ENCODE measurements around the gene KCND2. TPM values are rescaled to one million over a fixed set of nuclear protein-coding genes. Genes with fewer than 3 reads are reported as not detected.

Gene KCND2
- polyA plus RNA-seq, 4 donors = 0.22 to 0.28 TPM; not detected in 2

- DNase-seq (no peak), FAIRE-seq (no peak)
- Histone ChIP-seq H3K9me3 (ENCODE audit: control insufficient read depth in 2 of 2, insufficient read depth in 1 of 2, low read depth in 1 of 2, low read length in 1 of 2) (no peaks in the 10 kb centered on the region), H3K4me1 (ENCODE audit: control insufficient read depth in 3 of 3, insufficient read depth in 2 of 3, low read depth in 1 of 3, low read length in 2 of 3) (no peaks in the 10 kb centered on the region), H3K4me3 (ENCODE audit: low read depth in 1 of 3, low read length in 3 of 3) (no peak overlapping the region), H3K27me3 (ENCODE audit: control insufficient read depth in 3 of 3, insufficient read depth in 3 of 3, low read length in 3 of 3) (peaks cover 0 to 12% (median 0%) of the 10 kb centered on the region in 3 donors), H3K27ac (ENCODE audit: low read depth in 1 of 3, low read length in 2 of 3) (no peak overlapping the region), H3K36me3 (ENCODE audit: control insufficient read depth in 3 of 3, insufficient read depth in 2 of 3, low read depth in 1 of 3, low read length in 3 of 3) (no peaks in the 10 kb centered on the region)
- 66 to 80% (median 66%) methylated on average over 3 of the region's 3 CpGs for WGBS, 3 donors
Measured at GRCh38 chr7:120278773-120279172, 5.8 kb downstream of the KCND2 start.

- no peaks in the 10 kb centered on the region for H3K4me1 ChIP-seq (ENCODE audit: control insufficient read depth in 3 of 3, insufficient read depth in 2 of 3, low read depth in 1 of 3, low read length in 2 of 3)
- no peak overlapping the region for H3K4me3 ChIP-seq (ENCODE audit: low read depth in 1 of 3, low read length in 3 of 3)
- WGBS, 3 donors = 89 to 91% (median 89%) methylated on average over 3 of the region's 3 CpGs
- no peak for FAIRE-seq
- no peak for DNase-seq
- no peaks in the 10 kb centered on the region for H3K9me3 ChIP-seq (ENCODE audit: control insufficient read depth in 2 of 2, insufficient read depth in 1 of 2, low read depth in 1 of 2, low read length in 1 of 2)
- no peaks in the 10 kb centered on the region for H3K36me3 ChIP-seq (ENCODE audit: control insufficient read depth in 3 of 3, insufficient read depth in 2 of 3, low read depth in 1 of 3, low read length in 3 of 3)
- H3K27me3 ChIP-seq (ENCODE audit: control insufficient read depth in 3 of 3, insufficient read depth in 3 of 3, low read length in 3 of 3) = no peaks in the 10 kb centered on the region
- H3K27ac ChIP-seq (ENCODE audit: low read depth in 1 of 3, low read length in 2 of 3) = no peak overlapping the region
Measured at GRCh38 chr7:120280743-120281142, 7.8 kb downstream of the KCND2 start.

GRCh38 chr7:120293027-120293426 is 20.1 kb downstream of the KCND2 start:
- no peak overlapping the region for H3K4me3 ChIP-seq (ENCODE audit: low read depth in 1 of 3, low read length in 3 of 3)
- no peaks in the 10 kb centered on the region for H3K4me1 ChIP-seq (ENCODE audit: control insufficient read depth in 3 of 3, insufficient read depth in 2 of 3, low read depth in 1 of 3, low read length in 2 of 3)
- H3K27ac ChIP-seq (ENCODE audit: low read depth in 1 of 3, low read length in 2 of 3) = no peak overlapping the region
- DNase-seq (no peak), FAIRE-seq (no peak)
- H3K9me3 ChIP-seq (ENCODE audit: control insufficient read depth in 2 of 2, insufficient read depth in 1 of 2, low read depth in 1 of 2, low read length in 1 of 2) = no peaks in the 10 kb centered on the region
- no peaks in the 10 kb centered on the region for H3K27me3 ChIP-seq (ENCODE audit: control insufficient read depth in 3 of 3, insufficient read depth in 3 of 3, low read length in 3 of 3)
- H3K36me3 ChIP-seq (ENCODE audit: control insufficient read depth in 3 of 3, insufficient read depth in 2 of 3, low read depth in 1 of 3, low read length in 3 of 3) = no peaks in the 10 kb centered on the region

- Histone ChIP-seq H3K9me3 (ENCODE audit: control insufficient read depth in 2 of 2, insufficient read depth in 1 of 2, low read depth in 1 of 2, low read length in 1 of 2) (no peaks in the 10 kb centered on the region), H3K27me3 (ENCODE audit: control insufficient read depth in 3 of 3, insufficient read depth in 3 of 3, low read length in 3 of 3) (no peaks in the 10 kb centered on the region), H3K4me1 (ENCODE audit: control insufficient read depth in 3 of 3, insufficient read depth in 2 of 3, low read depth in 1 of 3, low read length in 2 of 3) (no peaks in the 10 kb centered on the region), H3K36me3 (ENCODE audit: control insufficient read depth in 3 of 3, insufficient read depth in 2 of 3, low read depth in 1 of 3, low read length in 3 of 3) (no peaks in the 10 kb centered on the region), H3K27ac (ENCODE audit: low read depth in 1 of 3, low read length in 2 of 3) (no peak overlapping the region), H3K4me3 (ENCODE audit: low read depth in 1 of 3, low read length in 3 of 3) (no peak overlapping the region)
- DNase-seq = no peak
- FAIRE-seq = no peak
- WGBS, 3 donors = 85 to 93% (median 89%) methylated on average over 7 of the region's 7 CpGs
Measured at GRCh38 chr7:120302190-120302589, 29.2 kb downstream of the KCND2 start.

GRCh38 chr7:120303105-120303504 is 30.1 kb downstream of the KCND2 start:
- Histone ChIP-seq H3K27me3 (ENCODE audit: control insufficient read depth in 3 of 3, insufficient read depth in 3 of 3, low read length in 3 of 3) (no peaks in the 10 kb centered on the region), H3K9me3 (ENCODE audit: control insufficient read depth in 2 of 2, insufficient read depth in 1 of 2, low read depth in 1 of 2, low read length in 1 of 2) (no peaks in the 10 kb centered on the region)
- FAIRE-seq = no peak

GRCh38 chr7:120304674-120305073 is 31.7 kb downstream of the KCND2 start:
- DNase-seq (no peak), FAIRE-seq (no peak)
- no peaks in the 10 kb centered on the region for H3K9me3 ChIP-seq (ENCODE audit: control insufficient read depth in 2 of 2, insufficient read depth in 1 of 2, low read depth in 1 of 2, low read length in 1 of 2)
- no peaks in the 10 kb centered on the region for H3K36me3 ChIP-seq (ENCODE audit: control insufficient read depth in 3 of 3, insufficient read depth in 2 of 3, low read depth in 1 of 3, low read length in 3 of 3)
- no peaks in the 10 kb centered on the region for H3K4me1 ChIP-seq (ENCODE audit: control insufficient read depth in 3 of 3, insufficient read depth in 2 of 3, low read depth in 1 of 3, low read length in 2 of 3)
- WGBS, 3 donors = 85 to 90% (median 87%) methylated on average over 6 of the region's 6 CpGs
- H3K27me3 ChIP-seq (ENCODE audit: control insufficient read depth in 3 of 3, insufficient read depth in 3 of 3, low read length in 3 of 3) = no peaks in the 10 kb centered on the region
- no peak overlapping the region for H3K27ac ChIP-seq (ENCODE audit: low read depth in 1 of 3, low read length in 2 of 3)
- no peak overlapping the region for H3K4me3 ChIP-seq (ENCODE audit: low read depth in 1 of 3, low read length in 3 of 3)

More at GRCh38 chr7:120303105-120303504, 30.1 kb downstream of the KCND2 start:
- Histone ChIP-seq H3K27ac (ENCODE audit: low read depth in 1 of 3, low read length in 2 of 3) (no peak overlapping the region), H3K4me3 (ENCODE audit: low read depth in 1 of 3, low read length in 3 of 3) (no peak overlapping the region), H3K4me1 (ENCODE audit: control insufficient read depth in 3 of 3, insufficient read depth in 2 of 3, low read depth in 1 of 3, low read length in 2 of 3) (no peaks in the 10 kb centered on the region), H3K36me3 (ENCODE audit: control insufficient read depth in 3 of 3, insufficient read depth in 2 of 3, low read depth in 1 of 3, low read length in 3 of 3) (no peaks in the 10 kb centered on the region)
- no peak for DNase-seq

GRCh38 chr7:120307991-120308545 is 35.1 kb downstream of the KCND2 start:
- Histone ChIP-seq H3K9me3 (ENCODE audit: control insufficient read depth in 2 of 2, insufficient read depth in 1 of 2, low read depth in 1 of 2, low read length in 1 of 2) (no peaks in the 10 kb centered on the region), H3K27me3 (ENCODE audit: control insufficient read depth in 3 of 3, insufficient read depth in 3 of 3, low read length in 3 of 3) (no peaks in the 10 kb centered on the region), H3K4me3 (ENCODE audit: low read depth in 1 of 3, low read length in 3 of 3) (no peak overlapping the region), H3K4me1 (ENCODE audit: control insufficient read depth in 3 of 3, insufficient read depth in 2 of 3, low read depth in 1 of 3, low read length in 2 of 3) (no peaks in the 10 kb centered on the region), H3K36me3 (ENCODE audit: control insufficient read depth in 3 of 3, insufficient read depth in 2 of 3, low read depth in 1 of 3, low read length in 3 of 3) (no peaks in the 10 kb centered on the region), H3K27ac (ENCODE audit: low read depth in 1 of 3, low read length in 2 of 3) (no peak overlapping the region)
- DNase-seq (no peak), FAIRE-seq (no peak)
- 19 to 46% (median 32%) methylated on average over 4 of the region's 4 CpGs for WGBS, 3 donors

- no peak overlapping the region for H3K4me3 ChIP-seq (ENCODE audit: low read depth in 1 of 3, low read length in 3 of 3)
- H3K27me3 ChIP-seq (ENCODE audit: control insufficient read depth in 3 of 3, insufficient read depth in 3 of 3, low read length in 3 of 3) = no peaks in the 10 kb centered on the region
- WGBS, 3 donors = 36 to 52% (median 41%) methylated on average over 2 of the region's 2 CpGs
- FAIRE-seq (no peak), DNase-seq (no peak)
- H3K36me3 ChIP-seq (ENCODE audit: control insufficient read depth in 3 of 3, insufficient read depth in 2 of 3, low read depth in 1 of 3, low read length in 3 of 3) = no peaks in the 10 kb centered on the region
- H3K27ac ChIP-seq (ENCODE audit: low read depth in 1 of 3, low read length in 2 of 3) = no peak overlapping the region
- H3K9me3 ChIP-seq (ENCODE audit: control insufficient read depth in 2 of 2, insufficient read depth in 1 of 2, low read depth in 1 of 2, low read length in 1 of 2) = no peaks in the 10 kb centered on the region
- no peaks in the 10 kb centered on the region for H3K4me1 ChIP-seq (ENCODE audit: control insufficient read depth in 3 of 3, insufficient read depth in 2 of 3, low read depth in 1 of 3, low read length in 2 of 3)
Measured at GRCh38 chr7:120311028-120311788, 38.2 kb downstream of the KCND2 start.
